ENCODE measurements around the gene DHRS7B. TPM values are rescaled to one million over a fixed set of nuclear protein-coding genes. Genes with fewer than 3 reads are reported as not detected.

DHRS7B gene
- total and polyA plus RNA-seq, 2 of the 13 experiments (the other 11 are each of a cell fraction or from before 2014, with no cell fraction given), result 20.0 to 35.8 TPM

DNA sequence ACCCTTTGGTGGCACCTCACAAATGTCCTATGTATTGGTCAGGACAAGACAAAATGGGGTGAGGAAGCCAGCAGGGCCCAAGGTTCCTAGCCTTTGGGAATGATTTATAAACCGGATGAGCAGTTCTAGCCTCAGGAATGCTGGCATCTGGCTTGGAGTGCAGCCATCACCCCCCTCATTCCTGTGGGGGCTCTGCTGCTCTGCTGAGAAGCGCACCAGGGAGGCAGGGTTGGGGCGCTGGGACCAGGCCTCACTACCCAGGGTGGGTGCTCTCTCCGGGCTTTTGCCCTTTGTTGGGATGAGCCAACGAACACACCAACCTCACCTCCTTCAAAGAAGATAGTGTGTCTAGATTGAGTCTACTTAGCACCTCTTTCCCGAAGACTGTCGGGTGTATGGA is 47.9 kb downstream of the DHRS7B start:
- no peaks in the 10 kb centered on the region for H3K9me3 ChIP-seq (ENCODE audit: low read length)
- H2AFZ ChIP-seq (ENCODE audit: low read length), result no peak overlapping the region
- H3K9ac ChIP-seq (ENCODE audit: insufficient read depth, low read depth, low read length), result no peak overlapping the region
- no TSS peak for BruUV-seq (replicated peaks)
- H3K27me3 ChIP-seq (ENCODE audit: control insufficient read depth in 1 of 2, insufficient read depth in 2 of 2, low read length in 2 of 2), result no peaks in the 10 kb centered on the region
- H3K4me1 ChIP-seq (ENCODE audit: insufficient read depth, low read length), result no peaks in the 10 kb centered on the region
- H3K4me2 ChIP-seq (ENCODE audit: low read depth, low read length), result no peak overlapping the region
- TF ChIP-seq TBL1XR1 (IDR thresholded peaks at IDR 0.05; ENCODE audit: borderline replicate concordance, low read length, partially characterized antibody) (no peak), ZNF33B (CRISPR knock-in tag; IDR thresholded peaks at IDR 0.05) (no peak)
- 95% methylated on average over 5 of the region's 7 CpGs for WGBS (ENCODE audit: low lambda C conversion rate)
- H3K79me2 ChIP-seq (ENCODE audit: insufficient read depth, low read length), result no peaks in the 10 kb centered on the region
- ATAC-seq (no peak), DNase-seq (ENCODE audit: low spot score) (no peak), FAIRE-seq (no peak)
- intact Hi-C loops (cut with micrococcal nuclease; ENCODE audit: unreplicated experiment) (no loop called here), in situ Hi-C loops (cut with HindIII; ENCODE audit: extremely low pct_ligation_motif_present, low pct_unique_long_range_greater_than_20kb) (no loop called here)
- H3K27ac ChIP-seq (ENCODE audit: extremely low read length, insufficient read depth, low read length), result no peak overlapping the region
- H3K4me3 ChIP-seq (replicated peaks in 1 of 3; ENCODE audit: insufficient read depth in 1 of 3, low read depth in 2 of 3, low read length in 3 of 3), result no peak overlapping the region
- H3K36me3 ChIP-seq (replicated peaks in 1 of 2; ENCODE audit: control insufficient read depth in 1 of 2, insufficient read depth in 2 of 2, low read length in 2 of 2), result peaks cover 4 to 26% of the 10 kb centered on the region in 2 experiments; a peak in 4 of 5 replicates
- no peaks in the 10 kb centered on the region for H4K20me1 ChIP-seq (ENCODE audit: insufficient read depth, low read length)
- CTCF ChIA-PET (ENCODE audit: low intra/inter-chr PET ratio, low total read pairs), result no interaction called here
- POLR2A ChIA-PET, result no interaction called here

DNA sequence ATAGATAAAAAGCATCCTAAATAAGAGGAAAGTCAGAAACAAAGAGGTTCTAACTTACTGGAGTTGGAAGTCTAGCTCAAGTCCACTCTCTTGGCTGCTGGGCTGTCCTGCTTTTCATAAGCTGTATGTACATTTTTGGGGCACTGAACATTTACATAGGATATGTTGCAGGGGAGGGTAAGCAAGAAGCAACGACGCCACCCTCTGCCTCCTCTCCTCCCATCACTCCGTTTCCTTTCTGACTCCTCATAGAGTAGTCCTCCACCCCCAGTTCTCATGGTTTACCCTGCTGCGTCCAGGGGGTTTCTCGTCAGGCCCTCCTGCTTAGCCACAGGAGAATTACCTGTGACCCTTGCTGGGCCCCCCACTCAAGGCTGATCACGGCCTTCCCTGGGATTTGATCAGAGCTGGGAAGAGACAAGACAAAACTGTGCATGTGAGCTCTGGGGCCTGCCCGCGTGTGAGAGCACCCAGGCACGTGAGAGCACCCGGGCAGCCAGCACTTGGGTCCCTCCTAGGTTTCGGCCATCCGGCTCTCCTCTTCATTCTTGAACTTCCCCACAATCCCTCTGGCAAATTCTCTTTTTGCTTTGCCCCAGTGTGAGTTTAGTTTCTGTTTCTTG is 50.1 kb downstream of the DHRS7B start:
- DNase-seq (ENCODE audit: low spot score), result no peak
- no peak for ATAC-seq
- Histone ChIP-seq H3K27ac (ENCODE audit: extremely low read length, insufficient read depth, low read length) (no peak overlapping the region), H3K4me1 (ENCODE audit: insufficient read depth, low read length) (no peaks in the 10 kb centered on the region), H3K9ac (ENCODE audit: insufficient read depth, low read depth, low read length) (no peak overlapping the region), H3K4me3 (replicated peaks in 1 of 3; ENCODE audit: insufficient read depth in 1 of 3, low read depth in 2 of 3, low read length in 3 of 3) (no peak overlapping the region), H3K27me3 (ENCODE audit: control insufficient read depth in 1 of 2, insufficient read depth in 2 of 2, low read length in 2 of 2) (no peaks in the 10 kb centered on the region), H3K4me2 (ENCODE audit: low read depth, low read length) (no peak overlapping the region), H2AFZ (ENCODE audit: low read length) (no peak overlapping the region), H4K20me1 (ENCODE audit: insufficient read depth, low read length) (no peaks in the 10 kb centered on the region), H3K36me3 (replicated peaks in 1 of 2; ENCODE audit: control insufficient read depth in 1 of 2, insufficient read depth in 2 of 2, low read length in 2 of 2) (peaks cover 4 to 26% of the 10 kb centered on the region in 2 experiments; a peak in 4 of 5 replicates), H3K9me3 (ENCODE audit: low read length) (no peaks in the 10 kb centered on the region), H3K79me2 (ENCODE audit: insufficient read depth, low read length) (no peaks in the 10 kb centered on the region)
- POLR2A ChIA-PET, result no interaction called here
- 86% methylated on average over 10 of the region's 12 CpGs for WGBS (ENCODE audit: low lambda C conversion rate)
- in situ Hi-C loops (cut with HindIII; ENCODE audit: extremely low pct_ligation_motif_present, low pct_unique_long_range_greater_than_20kb) (no loop called here), intact Hi-C loops (cut with micrococcal nuclease; ENCODE audit: unreplicated experiment) (no loop called here)
- no peak for FAIRE-seq
- TF ChIP-seq, protein P1, sequence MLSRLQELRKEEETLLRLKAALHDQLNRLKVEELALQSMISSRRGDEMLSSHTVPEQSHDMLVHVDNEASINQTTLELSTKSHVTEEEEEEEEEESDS (CRISPR knock-in tag; IDR thresholded peaks at IDR 0.05; ENCODE audit: borderline replicate concordance), result no peak
- TF ChIP-seq ZNF615 (CRISPR knock-in tag; IDR thresholded peaks at IDR 0.05; ENCODE audit: borderline replicate concordance) (no peak), KDM5A (IDR thresholded peaks at IDR 0.05; ENCODE audit: borderline replicate concordance, low read length) (no peak), MIXL1 (CRISPR knock-in tag; IDR thresholded peaks at IDR 0.05) (no peak)
- CTCF ChIA-PET (ENCODE audit: low intra/inter-chr PET ratio, low total read pairs), result no interaction called here
- no TSS peak for BruUV-seq (replicated peaks)
